Measurements from ENCODE around the gene ARAP1.

ARAP1 gene

GRCh38 chr11:72732329-72732728 lies 19.9 kb downstream of the ARAP1 start:
- Histone ChIP-seq H3K4me1 (ENCODE audit: control insufficient read depth, insufficient read depth, low read length) (0 out of 2 replicates have a peak, but pooled peaks cover 5% of the 10 kb centered on the region), H3K4me3 (ENCODE audit: low read length) (no peak overlapping the region), H3K27ac (ENCODE audit: low read length) (no peak overlapping the region), H3K27me3 (ENCODE audit: control insufficient read depth, insufficient read depth, low read length) (no peaks in the 10 kb centered on the region), H3K36me3 (ENCODE audit: control insufficient read depth, insufficient read depth, low read length) (no peaks in the 10 kb centered on the region), H3K9me3 (ENCODE audit: control insufficient read depth, insufficient read depth, low read length) (no peaks in the 10 kb centered on the region)
- no CpG with 5 or more reads among the region's 10 CpGs for WGBS (ENCODE audit: insufficient coverage, insufficient read length)
- no peak for DNase-seq (ENCODE audit: low read depth, low spot score)

GRCh38 chr11:72730737-72731136 lies 21.5 kb downstream of the ARAP1 start:
- no peaks in the 10 kb centered on the region for H3K9me3 ChIP-seq (ENCODE audit: control insufficient read depth, insufficient read depth, low read length)
- no peak overlapping the region for H3K4me3 ChIP-seq (ENCODE audit: low read length)
- no peak for DNase-seq (ENCODE audit: low read depth, low spot score)
- H3K27ac ChIP-seq (ENCODE audit: low read length), result no peak overlapping the region
- 0 out of 2 replicates have a peak, but pooled peaks cover 5% of the 10 kb centered on the region for H3K4me1 ChIP-seq (ENCODE audit: control insufficient read depth, insufficient read depth, low read length)
- peaks cover 5% of the 10 kb centered on the region; the same call in 1 of the 2 replicates for H3K36me3 ChIP-seq (ENCODE audit: control insufficient read depth, insufficient read depth, low read length)
- no peaks in the 10 kb centered on the region for H3K27me3 ChIP-seq (ENCODE audit: control insufficient read depth, insufficient read depth, low read length)
- WGBS (ENCODE audit: insufficient coverage, insufficient read length), result no CpG with 5 or more reads among the region's 2 CpGs

GRCh38 chr11:72730243-72730642 lies 22.0 kb downstream of the ARAP1 start:
- Histone ChIP-seq H3K4me1 (ENCODE audit: control insufficient read depth, insufficient read depth, low read length) (0 out of 2 replicates have a peak, but pooled peaks cover 1% of the 10 kb centered on the region), H3K9me3 (ENCODE audit: control insufficient read depth, insufficient read depth, low read length) (no peaks in the 10 kb centered on the region), H3K27ac (ENCODE audit: low read length) (no peak overlapping the region), H3K36me3 (ENCODE audit: control insufficient read depth, insufficient read depth, low read length) (peaks cover 5% of the 10 kb centered on the region; the same call in 1 of the 2 replicates), H3K27me3 (ENCODE audit: control insufficient read depth, insufficient read depth, low read length) (no peaks in the 10 kb centered on the region), H3K4me3 (ENCODE audit: low read length) (no peak overlapping the region)
- no peak for DNase-seq (ENCODE audit: low read depth, low spot score)
- WGBS (ENCODE audit: insufficient coverage, insufficient read length), result no CpG with 5 or more reads among the region's 5 CpGs

- Histone ChIP-seq H3K36me3 (ENCODE audit: control insufficient read depth, insufficient read depth, low read length) (peaks cover 5% of the 10 kb centered on the region; the same call in 1 of the 2 replicates), H3K27ac (ENCODE audit: low read length) (no peak overlapping the region), H3K4me1 (ENCODE audit: control insufficient read depth, insufficient read depth, low read length) (peaks cover 2% of the 10 kb centered on the region; the same call in 1 of the 2 replicates), H3K9me3 (ENCODE audit: control insufficient read depth, insufficient read depth, low read length) (no peaks in the 10 kb centered on the region), H3K4me3 (ENCODE audit: low read length) (no peak overlapping the region), H3K27me3 (ENCODE audit: control insufficient read depth, insufficient read depth, low read length) (no peaks in the 10 kb centered on the region)
- no CpG with 5 or more reads among the region's 4 CpGs for WGBS (ENCODE audit: insufficient coverage, insufficient read length)
- DNase-seq (ENCODE audit: low read depth, low spot score), result no peak
Observed at GRCh38 chr11:72727521-72727920, 24.7 kb downstream of the ARAP1 start.

- Histone ChIP-seq H3K36me3 (ENCODE audit: control insufficient read depth, insufficient read depth, low read length) (peaks cover 5% of the 10 kb centered on the region), H3K4me3 (ENCODE audit: low read length) (no peak overlapping the region), H3K27ac (ENCODE audit: low read length) (no peak overlapping the region), H3K9me3 (ENCODE audit: control insufficient read depth, insufficient read depth, low read length) (no peaks in the 10 kb centered on the region), H3K4me1 (ENCODE audit: control insufficient read depth, insufficient read depth, low read length) (peaks cover 3% of the 10 kb centered on the region; the same call in 1 of the 2 replicates), H3K27me3 (ENCODE audit: control insufficient read depth, insufficient read depth, low read length) (no peaks in the 10 kb centered on the region)
- DNase-seq (ENCODE audit: low read depth, low spot score), result no peak
- no CpG with 5 or more reads among the region's 40 CpGs for WGBS (ENCODE audit: insufficient coverage, insufficient read length)
Observed at GRCh38 chr11:72726266-72727220, 25.7 kb downstream of the ARAP1 start.

GRCh38 chr11:72725724-72726028 lies 26.5 kb downstream of the ARAP1 start:
- H3K4me1 ChIP-seq (ENCODE audit: control insufficient read depth, insufficient read depth, low read length), result peaks cover 3% of the 10 kb centered on the region; the same call in 1 of the 2 replicates

GRCh38 chr11:72724851-72725723 lies 27.1 kb downstream of the ARAP1 start:
- Histone ChIP-seq H3K4me1 (ENCODE audit: control insufficient read depth, insufficient read depth, low read length) (peaks cover 1% of the 10 kb centered on the region; the same call in 1 of the 2 replicates), H3K4me3 (ENCODE audit: low read length) (no peak overlapping the region), H3K27ac (ENCODE audit: low read length) (no peak overlapping the region), H3K9me3 (ENCODE audit: control insufficient read depth, insufficient read depth, low read length) (no peaks in the 10 kb centered on the region), H3K27me3 (ENCODE audit: control insufficient read depth, insufficient read depth, low read length) (no peaks in the 10 kb centered on the region), H3K36me3 (ENCODE audit: control insufficient read depth, insufficient read depth, low read length) (peaks cover 5% of the 10 kb centered on the region)
- WGBS (ENCODE audit: insufficient coverage, insufficient read length), result no CpG with 5 or more reads among the region's 9 CpGs
- DNase-seq (ENCODE audit: low read depth, low spot score), result peak; percentile 73

More at GRCh38 chr11:72725724-72726028, 26.5 kb downstream of the ARAP1 start:
- no peak for DNase-seq (ENCODE audit: low read depth, low spot score)
- Histone ChIP-seq H3K27me3 (ENCODE audit: control insufficient read depth, insufficient read depth, low read length) (no peaks in the 10 kb centered on the region), H3K9me3 (ENCODE audit: control insufficient read depth, insufficient read depth, low read length) (no peaks in the 10 kb centered on the region), H3K36me3 (ENCODE audit: control insufficient read depth, insufficient read depth, low read length) (peaks cover 5% of the 10 kb centered on the region), H3K4me3 (ENCODE audit: low read length) (no peak overlapping the region), H3K27ac (ENCODE audit: low read length) (no peak overlapping the region)
- WGBS (ENCODE audit: insufficient coverage, insufficient read length), result no CpG with 5 or more reads among the region's 4 CpGs

GRCh38 chr11:72724021-72724551 lies 28.1 kb downstream of the ARAP1 start:
- H3K4me1 ChIP-seq (ENCODE audit: control insufficient read depth, insufficient read depth, low read length), result peaks cover 1% of the 10 kb centered on the region; the same call in 1 of the 2 replicates
- H3K27me3 ChIP-seq (ENCODE audit: control insufficient read depth, insufficient read depth, low read length), result no peaks in the 10 kb centered on the region
- WGBS (ENCODE audit: insufficient coverage, insufficient read length), result no CpG with 5 or more reads among the region's 5 CpGs
- no peak overlapping the region for H3K27ac ChIP-seq (ENCODE audit: low read length)
- H3K4me3 ChIP-seq (ENCODE audit: low read length), result no peak overlapping the region
- H3K36me3 ChIP-seq (ENCODE audit: control insufficient read depth, insufficient read depth, low read length), result peaks cover 5% of the 10 kb centered on the region
- H3K9me3 ChIP-seq (ENCODE audit: control insufficient read depth, insufficient read depth, low read length), result no peaks in the 10 kb centered on the region
- DNase-seq (ENCODE audit: low read depth, low spot score), result no peak

- no peak for DNase-seq (ENCODE audit: low read depth, low spot score)
- Histone ChIP-seq H3K27ac (ENCODE audit: low read length) (no peak overlapping the region), H3K9me3 (ENCODE audit: control insufficient read depth, insufficient read depth, low read length) (no peaks in the 10 kb centered on the region), H3K4me1 (ENCODE audit: control insufficient read depth, insufficient read depth, low read length) (peaks cover 1% of the 10 kb centered on the region; the same call in 1 of the 2 replicates), H3K4me3 (ENCODE audit: low read length) (no peak overlapping the region), H3K27me3 (ENCODE audit: control insufficient read depth, insufficient read depth, low read length) (no peaks in the 10 kb centered on the region), H3K36me3 (ENCODE audit: control insufficient read depth, insufficient read depth, low read length) (peaks cover 5% of the 10 kb centered on the region)
- no CpG with 5 or more reads among the region's 9 CpGs for WGBS (ENCODE audit: insufficient coverage, insufficient read length)
Observed at GRCh38 chr11:72723508-72723907, 28.7 kb downstream of the ARAP1 start.
